Glutamatergic neuron (in vitro differentiated cells): ENCODE data around the gene CLIC5. TPM values are rescaled to one million over a fixed set of nuclear protein-coding genes. Genes with fewer than 3 reads are reported as not detected.

Experiments used
- DNase-seq: peaks from one replicate; pipeline ENCODE4 v3.0.0; 2022
- H3K27ac Mint-ChIP-seq: one replicate; pipeline ENCODE4 v1.8.0; 2020; ENCODE audit warnings: mild to moderate bottlenecking, mixed read lengths, inconsistent platforms; ENCODE audit not compliant: unreplicated experiment
- H3K27me3 Mint-ChIP-seq: one replicate; pipeline ENCODE4 v1.8.0; 2020; ENCODE audit warnings: mild to moderate bottlenecking, moderate library complexity, mixed read lengths, inconsistent platforms; ENCODE audit not compliant: unreplicated experiment
- H3K36me3 Mint-ChIP-seq: one replicate; pipeline ENCODE4 v1.8.0; 2020; ENCODE audit warnings: mild to moderate bottlenecking, mixed read lengths, inconsistent platforms; ENCODE audit not compliant: unreplicated experiment
- H3K4me1 Mint-ChIP-seq: one replicate; pipeline ENCODE4 v1.8.0; 2020; ENCODE audit warnings: mild to moderate bottlenecking, low read depth, mixed read lengths, inconsistent platforms; ENCODE audit not compliant: unreplicated experiment
- H3K4me3 Mint-ChIP-seq: one replicate; pipeline ENCODE4 v1.8.0; 2020; ENCODE audit warnings: mild to moderate bottlenecking, mixed read lengths, inconsistent platforms; ENCODE audit not compliant: unreplicated experiment
- H3K9me3 Mint-ChIP-seq: one replicate; pipeline ENCODE4 v1.8.0; 2020; ENCODE audit warnings: mild to moderate bottlenecking, moderate library complexity, mixed read lengths, inconsistent platforms; ENCODE audit not compliant: unreplicated experiment
- total RNA-seq: library from RNA; stranded (reverse); fragmentation: NEBNext Ultra II Directional; extraction: Animal tissue kit (Norgen Biotek cat#: 25700); gene quantifications from one replicate; pipeline ENCODE4 v1.2.1, GENCODE V29; 2021; ENCODE audit not compliant: unreplicated experiment
- TF ChIP-seq, protein P1 (sequence below): fragments of 200-600 bp; sonication (generic); IDR thresholded peaks from one replicate; pipeline ENCODE4 v1.5.0; 2021; ENCODE audit not compliant: partially characterized antibody, unreplicated experiment

Gene CLIC5
- total RNA-seq, 1 donor from 2014 or later: not detected

DNA sequence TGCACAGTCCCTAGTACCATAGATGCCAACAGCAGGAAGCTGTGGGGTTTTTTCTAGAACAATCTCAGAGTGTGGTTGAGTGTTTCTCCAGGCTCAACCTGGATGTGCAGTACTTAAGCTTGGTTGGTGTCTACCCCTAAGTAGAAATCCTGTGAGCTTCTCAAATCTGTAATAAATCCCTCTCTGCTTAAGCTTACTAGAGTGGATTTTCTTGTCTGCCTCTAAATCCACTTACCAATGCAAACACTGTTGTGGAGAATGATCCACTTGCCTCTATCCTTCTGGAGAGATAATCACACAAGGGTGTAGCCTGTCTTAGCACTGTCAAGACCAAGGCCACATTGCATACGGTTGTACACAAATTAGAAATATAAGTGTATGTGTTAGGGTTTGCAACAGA, 43.3 kb upstream of the CLIC5 start:
- no peak for DNase-seq
- no peaks in the 10 kb centered on the region for H3K27me3 Mint-ChIP-seq
- H3K4me1 Mint-ChIP-seq: no peaks in the 10 kb centered on the region
- no peak overlapping the region for H3K4me3 Mint-ChIP-seq
- no peak overlapping the region for H3K27ac Mint-ChIP-seq
- TF ChIP-seq, protein P1, sequence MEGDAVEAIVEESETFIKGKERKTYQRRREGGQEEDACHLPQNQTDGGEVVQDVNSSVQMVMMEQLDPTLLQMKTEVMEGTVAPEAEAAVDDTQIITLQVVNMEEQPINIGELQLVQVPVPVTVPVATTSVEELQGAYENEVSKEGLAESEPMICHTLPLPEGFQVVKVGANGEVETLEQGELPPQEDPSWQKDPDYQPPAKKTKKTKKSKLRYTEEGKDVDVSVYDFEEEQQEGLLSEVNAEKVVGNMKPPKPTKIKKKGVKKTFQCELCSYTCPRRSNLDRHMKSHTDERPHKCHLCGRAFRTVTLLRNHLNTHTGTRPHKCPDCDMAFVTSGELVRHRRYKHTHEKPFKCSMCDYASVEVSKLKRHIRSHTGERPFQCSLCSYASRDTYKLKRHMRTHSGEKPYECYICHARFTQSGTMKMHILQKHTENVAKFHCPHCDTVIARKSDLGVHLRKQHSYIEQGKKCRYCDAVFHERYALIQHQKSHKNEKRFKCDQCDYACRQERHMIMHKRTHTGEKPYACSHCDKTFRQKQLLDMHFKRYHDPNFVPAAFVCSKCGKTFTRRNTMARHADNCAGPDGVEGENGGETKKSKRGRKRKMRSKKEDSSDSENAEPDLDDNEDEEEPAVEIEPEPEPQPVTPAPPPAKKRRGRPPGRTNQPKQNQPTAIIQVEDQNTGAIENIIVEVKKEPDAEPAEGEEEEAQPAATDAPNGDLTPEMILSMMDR: no peak
- H3K36me3 Mint-ChIP-seq: peaks cover 5% of the 10 kb centered on the region
- H3K9me3 Mint-ChIP-seq: no peaks in the 10 kb centered on the region

DNA sequence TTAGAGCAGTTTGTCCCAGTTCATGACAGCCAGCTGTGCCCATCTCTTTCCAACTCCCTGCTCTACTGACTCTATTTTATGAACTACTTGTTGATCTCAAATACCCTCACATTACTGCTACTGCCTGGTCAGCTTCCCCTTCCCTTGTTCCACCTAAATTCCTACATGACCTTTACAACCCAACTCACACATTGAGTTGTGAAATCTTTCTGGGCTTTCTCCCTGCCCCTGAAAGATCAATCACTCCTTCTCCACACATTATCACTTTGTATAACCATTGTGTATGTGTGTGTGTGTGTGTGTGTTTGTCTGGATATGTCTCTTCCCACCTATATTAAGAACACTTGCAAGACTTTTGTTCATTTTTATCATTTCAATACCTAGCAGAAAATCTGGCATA, 42.1 kb upstream of the CLIC5 start:
- peaks cover 5% of the 10 kb centered on the region for H3K36me3 Mint-ChIP-seq
- TF ChIP-seq, protein P1: no peak
- H3K4me3 Mint-ChIP-seq: no peak overlapping the region
- DNase-seq: no peak
- no peaks in the 10 kb centered on the region for H3K27me3 Mint-ChIP-seq
- no peaks in the 10 kb centered on the region for H3K4me1 Mint-ChIP-seq
- H3K27ac Mint-ChIP-seq: no peak overlapping the region
- H3K9me3 Mint-ChIP-seq: no peaks in the 10 kb centered on the region

DNA sequence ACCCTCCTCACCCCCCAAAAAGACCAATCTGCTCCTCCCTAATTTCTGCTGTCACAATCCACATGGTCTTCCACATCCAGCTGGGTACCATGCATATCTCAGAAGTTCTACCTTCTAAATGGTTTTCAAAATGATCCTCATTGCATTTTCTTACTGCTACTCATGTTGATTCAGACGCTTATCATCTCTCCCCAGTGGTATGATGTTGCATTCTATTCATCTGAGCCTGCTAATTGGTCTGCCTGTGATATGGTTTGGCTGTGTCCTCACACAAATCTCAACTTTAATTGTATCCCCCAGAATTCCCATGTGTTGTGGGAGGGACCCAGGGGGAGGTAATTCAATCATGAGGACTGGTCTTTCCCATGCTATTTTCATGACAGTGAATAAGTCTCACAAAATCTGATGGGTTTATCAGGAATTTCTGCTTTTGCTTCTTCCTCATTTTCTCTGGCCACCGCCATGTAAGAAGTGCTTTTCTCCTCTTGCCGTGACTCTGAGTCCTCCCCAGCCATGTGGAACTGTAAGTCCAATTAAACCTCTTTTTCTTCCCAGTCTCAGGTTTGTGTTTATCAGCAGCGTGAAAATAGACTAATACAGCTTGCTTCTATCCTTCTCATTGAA, 41.4 kb upstream of the CLIC5 start:
- TF ChIP-seq, protein P1: no peak
- H3K9me3 Mint-ChIP-seq: no peaks in the 10 kb centered on the region
- H3K27ac Mint-ChIP-seq: no peak overlapping the region
- H3K27me3 Mint-ChIP-seq: no peaks in the 10 kb centered on the region
- H3K4me1 Mint-ChIP-seq: no peaks in the 10 kb centered on the region
- H3K36me3 Mint-ChIP-seq: peaks cover 5% of the 10 kb centered on the region
- DNase-seq: no peak
- no peak overlapping the region for H3K4me3 Mint-ChIP-seq

DNA sequence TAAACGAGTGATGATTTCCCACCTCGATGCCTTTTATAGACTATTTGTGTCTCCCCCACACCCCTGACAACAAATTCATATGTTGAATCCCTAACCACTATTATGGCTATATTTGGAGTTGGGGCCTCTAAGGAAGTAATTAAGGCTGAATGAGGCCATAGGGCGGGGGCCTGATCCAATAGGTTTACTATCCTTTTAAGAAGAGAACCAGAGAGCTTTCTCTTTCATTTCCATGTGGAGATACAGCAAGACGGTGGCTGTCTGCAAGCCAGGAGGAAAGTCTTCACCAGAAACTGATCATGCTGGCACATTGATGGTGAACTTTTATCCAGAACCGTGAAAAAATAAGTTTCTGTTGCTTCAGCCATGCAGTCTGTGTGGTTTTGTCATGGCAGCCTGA, 38.9 kb upstream of the CLIC5 start:
- Mint-ChIP-seq H3K36me3 (peaks cover 5% of the 10 kb centered on the region), H3K4me3 (no peak overlapping the region), H3K27ac (no peak overlapping the region), H3K4me1 (no peaks in the 10 kb centered on the region), H3K9me3 (no peaks in the 10 kb centered on the region), H3K27me3 (no peaks in the 10 kb centered on the region)
- DNase-seq: no peak
- TF ChIP-seq, protein P1: no peak

DNA sequence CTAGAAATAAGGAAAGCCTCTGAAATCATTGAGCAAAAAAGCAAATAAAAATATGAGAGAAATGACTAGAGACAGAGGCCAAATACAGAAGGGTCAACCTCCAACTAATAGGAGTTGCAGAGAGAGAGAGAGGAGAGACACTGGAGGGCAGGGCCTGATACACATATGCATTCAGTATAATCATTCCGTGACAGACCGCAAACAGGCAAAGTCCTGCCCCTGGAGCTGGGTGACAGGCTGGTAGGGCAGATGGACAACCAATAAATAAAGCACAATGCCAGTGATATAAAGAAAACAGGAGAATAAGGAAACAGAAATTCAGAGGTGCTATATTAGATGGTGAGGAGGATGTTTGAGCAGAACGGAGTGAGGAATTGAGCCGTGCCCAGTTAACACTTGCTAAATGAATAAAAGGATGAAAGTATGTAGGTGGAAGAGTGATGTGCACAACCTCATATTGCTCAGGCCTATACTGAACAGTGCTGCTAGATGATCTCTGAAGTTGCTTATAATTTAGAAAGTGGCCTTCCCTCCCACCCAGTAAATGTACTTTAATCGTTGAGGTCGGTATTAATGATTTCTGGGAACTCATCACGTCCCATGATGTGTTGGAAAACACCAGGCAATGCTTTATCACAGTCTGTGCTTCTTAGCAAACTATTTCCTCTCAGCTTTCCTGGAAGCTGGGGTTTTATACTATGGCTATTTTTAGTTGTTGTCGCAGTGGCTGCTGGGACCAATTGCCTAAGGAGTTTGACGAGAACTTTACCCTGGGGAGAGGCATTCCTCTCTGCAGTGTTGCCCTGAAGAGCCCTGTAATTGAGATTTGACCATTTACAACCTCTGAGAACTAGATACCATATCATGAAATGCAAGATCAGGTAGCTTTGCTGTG, 37.6 kb upstream of the CLIC5 start:
- TF ChIP-seq, protein P1: no peak
- Mint-ChIP-seq H3K27me3 (no peaks in the 10 kb centered on the region), H3K4me1 (no peaks in the 10 kb centered on the region), H3K9me3 (no peaks in the 10 kb centered on the region), H3K27ac (no peak overlapping the region), H3K4me3 (no peak overlapping the region), H3K36me3 (peaks cover 5% of the 10 kb centered on the region)
- no peak for DNase-seq
